ENCODE results near the gene GLT1D1. TPM values are rescaled to one million over a fixed set of nuclear protein-coding genes. Genes with fewer than 3 reads are reported as not detected.

The GLT1D1 gene
- total RNA-seq, 2 donors from 2014 or later = 0.17 to 0.45 TPM

- H3K4me1 ChIP-seq = no peaks in the 10 kb centered on the region
- intact Hi-C loops (cut with DNase I) = no loop called here
- no peak overlapping the region for H3K27ac ChIP-seq
- no peaks in the 10 kb centered on the region for H3K27me3 ChIP-seq
- no peak overlapping the region for H3K4me3 ChIP-seq
- TF ChIP-seq CTCF (IDR thresholded peaks at IDR 0.05) = peak; percentile 31
- H3K9me3 ChIP-seq = no peaks in the 10 kb centered on the region
- H3K36me3 ChIP-seq = no peaks in the 10 kb centered on the region
- peak; percentile 40 for DNase-seq
- no peak overlapping the region for H3K9ac ChIP-seq (ENCODE audit: low read depth in 2 of 2, low read length in 2 of 2)
These were observed 123.0 kb downstream of the GLT1D1 start for GRCh38 chr12:128976120-128976738.

GRCh38 chr12:128977441-128977840 is 124.2 kb downstream of the GLT1D1 start:
- Histone ChIP-seq H3K9me3 (no peaks in the 10 kb centered on the region), H3K4me1 (no peaks in the 10 kb centered on the region), H3K9ac (ENCODE audit: low read depth in 2 of 2, low read length in 2 of 2) (no peak overlapping the region), H3K36me3 (no peaks in the 10 kb centered on the region), H3K27ac (no peak overlapping the region), H3K27me3 (no peaks in the 10 kb centered on the region), H3K4me3 (no peak overlapping the region)
- no peak for TF ChIP-seq CTCF (IDR thresholded peaks at IDR 0.05)
- no peak for DNase-seq
- intact Hi-C loops (cut with DNase I) = no loop called here

GRCh38 chr12:128978067-128978466 is 124.8 kb downstream of the GLT1D1 start:
- Histone ChIP-seq H3K9ac (ENCODE audit: low read depth in 2 of 2, low read length in 2 of 2) (no peak overlapping the region), H3K27me3 (no peaks in the 10 kb centered on the region), H3K4me1 (no peaks in the 10 kb centered on the region), H3K4me3 (no peak overlapping the region), H3K27ac (no peak overlapping the region), H3K9me3 (no peaks in the 10 kb centered on the region), H3K36me3 (no peaks in the 10 kb centered on the region)
- no peak for TF ChIP-seq CTCF (IDR thresholded peaks at IDR 0.05)
- intact Hi-C loops (cut with DNase I) = no loop called here
- no peak for DNase-seq

- Histone ChIP-seq H3K27ac (no peak overlapping the region), H3K27me3 (no peaks in the 10 kb centered on the region), H3K36me3 (no peaks in the 10 kb centered on the region), H3K9me3 (no peaks in the 10 kb centered on the region), H3K4me3 (no peak overlapping the region), H3K4me1 (no peaks in the 10 kb centered on the region), H3K9ac (ENCODE audit: low read depth in 2 of 2, low read length in 2 of 2) (no peak overlapping the region)
- no peak for TF ChIP-seq CTCF (IDR thresholded peaks at IDR 0.05)
- intact Hi-C loops (cut with DNase I) = no loop called here
- no peak for DNase-seq
These were observed 127.3 kb downstream of the GLT1D1 start for GRCh38 chr12:128980623-128981022.

- TF ChIP-seq CTCF (IDR thresholded peaks at IDR 0.05) = no peak
- intact Hi-C loops (cut with DNase I) = no loop called here
- DNase-seq = no peak
- Histone ChIP-seq H3K27ac (no peak overlapping the region), H3K9ac (ENCODE audit: low read depth in 2 of 2, low read length in 2 of 2) (no peak overlapping the region), H3K9me3 (no peaks in the 10 kb centered on the region), H3K4me1 (no peaks in the 10 kb centered on the region), H3K36me3 (no peaks in the 10 kb centered on the region), H3K4me3 (no peak overlapping the region), H3K27me3 (no peaks in the 10 kb centered on the region)
These were observed 128.8 kb downstream of the GLT1D1 start for GRCh38 chr12:128981971-128982533.

Measured in colonic mucosa (tissue), 4 donors.